Duodenal mucosa (tissue), 2 donors: ENCODE results near the gene RBM5.

Experiments used
- H3K27ac ChIP-seq: one replicate; pipeline ENCODE4 v1.7.0; 2013; ENCODE audit warnings: low read depth, low read length
- H3K27me3 ChIP-seq, 2 donors: one replicate each; pipeline ENCODE4 v1.7.0; 2013; ENCODE audit warnings: low read length in 2 of 2, control low read depth in 1 of 2; ENCODE audit not compliant: insufficient read depth in 2 of 2, control insufficient read depth in 1 of 2
- H3K36me3 ChIP-seq, 2 donors: one replicate each; pipeline ENCODE4 v1.7.0; 2013; ENCODE audit warnings: low read length in 2 of 2, control low read depth in 1 of 2; ENCODE audit not compliant: insufficient read depth in 2 of 2, control insufficient read depth in 1 of 2
- H3K4me1 ChIP-seq, 2 donors: one replicate each; pipeline ENCODE4 v1.7.0; 2013; ENCODE audit warnings: low read length in 2 of 2, control low read depth in 1 of 2; ENCODE audit not compliant: insufficient read depth in 2 of 2, control insufficient read depth in 1 of 2
- H3K4me3 ChIP-seq, 2 donors: one replicate each; pipeline ENCODE4 v1.7.0; 2013; ENCODE audit warnings: low read length in 2 of 2, low read depth in 1 of 2
- H3K9ac ChIP-seq, 2 donors: one replicate each; pipeline ENCODE4 v1.7.0; 2013; ENCODE audit warnings: low read length in 2 of 2, low read depth in 1 of 2
- H3K9me3 ChIP-seq, 2 donors: one replicate each; pipeline ENCODE4 v1.7.0; 2013; ENCODE audit warnings: low read length in 2 of 2, control low read depth in 1 of 2; ENCODE audit not compliant: control insufficient read depth in 1 of 2

The RBM5 gene

DNA sequence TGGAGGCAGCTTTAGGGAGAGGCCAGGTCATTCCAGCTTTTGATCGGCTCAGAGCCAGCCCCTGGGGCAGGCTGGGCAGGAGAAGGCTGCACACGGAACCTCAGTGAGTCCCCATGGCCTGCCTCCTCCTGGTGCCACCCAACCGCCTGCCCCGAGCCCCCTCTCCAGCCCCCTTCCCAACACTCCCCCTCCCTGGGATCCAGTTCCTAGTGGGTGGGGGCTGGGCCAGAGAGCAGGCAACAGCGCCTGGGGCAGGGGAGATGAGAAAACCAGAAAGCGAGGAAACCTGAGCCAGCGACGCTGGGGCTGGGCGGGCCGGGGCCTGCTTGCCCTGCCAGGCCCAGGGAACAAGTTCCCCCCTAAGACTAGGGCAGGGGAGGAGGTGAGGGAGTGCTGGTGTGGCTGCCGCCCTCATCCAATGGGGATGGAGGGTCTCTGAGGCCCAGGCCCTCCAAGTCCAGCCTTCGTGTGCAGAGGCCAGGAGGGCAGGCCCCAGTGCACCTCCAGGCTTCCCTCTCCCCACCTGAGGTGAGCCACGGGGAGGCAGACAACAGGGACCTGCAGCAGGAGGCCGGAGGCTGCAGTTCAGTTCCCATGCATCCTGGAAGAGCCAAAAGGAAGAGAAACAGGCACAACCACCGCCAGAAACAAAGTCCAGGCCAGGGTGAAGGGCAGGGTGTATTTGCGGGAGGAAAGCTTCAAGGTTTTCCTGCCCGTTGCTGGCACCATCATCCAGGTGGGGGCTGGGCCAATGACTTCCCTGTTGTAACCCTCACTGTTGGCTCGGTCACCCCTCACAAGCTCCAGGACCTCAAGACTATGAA, 62.4 kb downstream of the RBM5 start:
- H3K9ac ChIP-seq, result no peak overlapping the region
- no peak overlapping the region for H3K4me3 ChIP-seq
- H3K4me1 ChIP-seq, result peaks cover 36 to 37% of the 10 kb centered on the region in 2 donors
- no peaks in the 10 kb centered on the region for H3K27me3 ChIP-seq
- H3K9me3 ChIP-seq, result no peaks in the 10 kb centered on the region
- no peak overlapping the region for H3K27ac ChIP-seq
- no peaks in the 10 kb centered on the region for H3K36me3 ChIP-seq

DNA sequence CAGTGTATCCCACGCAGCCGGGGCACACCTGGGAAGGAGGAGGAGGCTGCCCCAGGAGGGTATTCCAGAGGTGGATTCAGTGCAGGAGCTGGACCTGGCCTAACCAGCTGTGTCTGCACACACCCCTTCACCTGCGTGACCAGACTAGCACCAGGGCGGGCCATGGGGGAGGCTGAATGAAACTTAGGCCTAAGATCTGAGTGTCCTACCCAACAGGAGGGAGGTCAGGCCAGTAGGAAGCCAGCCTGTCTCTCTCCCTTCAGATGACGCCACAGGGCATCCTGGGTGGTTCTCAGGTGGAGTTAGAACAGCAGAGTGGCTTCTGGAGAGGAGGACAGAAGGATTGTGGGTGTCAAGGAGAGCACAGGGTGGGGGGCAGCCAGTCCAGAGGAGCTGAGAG, 63.0 kb downstream of the RBM5 start:
- Histone ChIP-seq H3K36me3 (no peaks in the 10 kb centered on the region), H3K4me1 (peaks cover 37 to 42% of the 10 kb centered on the region in 2 donors), H3K27ac (no peak overlapping the region), H3K4me3 (peak overlapping the region in 1 of 2 donors; percentile 5), H3K9ac (no peak overlapping the region), H3K9me3 (no peaks in the 10 kb centered on the region), H3K27me3 (no peaks in the 10 kb centered on the region)

GRCh38 chr3:50153782-50154475, 65.2 kb downstream of the RBM5 start:
- Histone ChIP-seq H3K27me3 (no peaks in the 10 kb centered on the region), H3K9me3 (no peaks in the 10 kb centered on the region), H3K36me3 (no peaks in the 10 kb centered on the region), H3K4me1 (peaks cover 41 to 58% of the 10 kb centered on the region in 2 donors), H3K9ac (peak overlapping the region; percentile 20 to 51), H3K4me3 (peak overlapping the region; percentile 42 to 68), H3K27ac (no peak overlapping the region)

DNA sequence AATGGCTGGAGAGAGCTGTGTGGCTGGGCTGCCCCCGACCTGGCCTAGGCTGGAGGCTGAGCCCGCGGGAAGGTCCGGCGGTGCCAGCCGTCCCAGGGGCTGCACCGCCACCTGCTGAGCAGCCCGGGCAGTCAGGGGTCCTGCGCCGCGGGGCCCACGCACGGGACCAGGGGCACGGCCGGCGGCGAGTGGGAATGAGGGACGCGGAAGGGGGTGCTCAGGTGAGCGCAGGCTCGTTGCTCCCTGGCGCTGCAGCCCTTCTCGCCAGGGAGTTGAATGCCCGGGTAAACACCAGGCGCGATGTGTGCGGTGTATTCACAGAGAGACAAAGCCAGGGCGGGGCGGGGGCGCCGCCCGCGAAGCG, 65.7 kb downstream of the RBM5 start:
- H3K4me1 ChIP-seq, result peaks cover 41 to 58% of the 10 kb centered on the region in 2 donors
- no peaks in the 10 kb centered on the region for H3K9me3 ChIP-seq
- H3K9ac ChIP-seq, result peak overlapping the region; percentile 20 to 51
- H3K27ac ChIP-seq, result no peak overlapping the region
- no peaks in the 10 kb centered on the region for H3K36me3 ChIP-seq
- peak overlapping the region; percentile 42 to 68 for H3K4me3 ChIP-seq
- no peaks in the 10 kb centered on the region for H3K27me3 ChIP-seq

DNA sequence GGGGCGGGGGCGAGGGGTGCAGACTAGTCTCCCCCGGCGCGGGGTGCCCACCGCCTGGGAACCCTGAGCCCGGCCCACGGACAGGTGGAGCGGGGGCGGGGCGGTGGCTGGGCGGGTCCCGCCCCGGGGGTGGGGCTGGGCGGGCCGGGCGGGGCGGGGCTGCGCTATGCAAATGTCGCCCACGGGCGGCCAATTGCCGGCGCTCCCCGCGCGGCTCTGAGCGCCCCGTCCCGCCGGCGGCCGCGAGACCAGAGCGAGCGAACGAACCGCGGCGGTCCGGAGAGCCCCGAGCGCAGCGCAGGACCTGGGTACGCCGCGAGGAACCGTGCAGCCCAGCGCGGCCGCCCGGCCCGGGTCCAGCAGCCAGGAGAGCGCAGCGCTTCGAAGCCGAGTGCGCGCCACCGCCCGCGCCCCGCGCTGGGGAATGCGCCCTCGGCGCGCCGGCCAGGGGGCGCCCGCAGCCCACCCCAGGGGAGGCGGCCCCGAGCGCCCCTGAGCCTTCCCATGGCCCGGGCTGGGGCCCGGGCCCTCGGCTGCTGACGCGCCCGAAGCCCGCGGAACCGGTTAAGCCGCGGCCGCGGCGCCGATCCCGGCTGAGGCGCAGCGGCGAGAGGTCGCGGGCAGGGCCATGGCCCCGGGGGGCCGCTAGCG, 66.2 kb downstream of the RBM5 start, which contains the start of gene SEMA3F:
TSS of gene SEMA3F (plus strand) at position 485 of the 651 bp plus-strand sequence. CDS start 4,299 bp downstream, outside the sequence.
- Histone ChIP-seq H3K36me3 (peaks cover 0 to 2% of the 10 kb centered on the region in 2 donors), H3K27ac (no peak within 1 kb of the TSS), H3K9me3 (no peaks in the 10 kb centered on the region), H3K4me1 (peaks cover 45 to 59% of the 10 kb centered on the region in 2 donors), H3K4me3 (peak within 1 kb of the TSS; percentile 73 to 78), H3K9ac (peak within 1 kb of the TSS; percentile 56 to 75), H3K27me3 (no peaks in the 10 kb centered on the region)

GRCh38 chr3:50155491-50155878, 66.8 kb downstream of the RBM5 start:
- H3K9me3 ChIP-seq, result no peaks in the 10 kb centered on the region
- peak overlapping the region; percentile 56 to 75 for H3K9ac ChIP-seq
- no peaks in the 10 kb centered on the region for H3K27me3 ChIP-seq
- no peak overlapping the region for H3K27ac ChIP-seq
- H3K36me3 ChIP-seq, result peaks cover 0 to 8% of the 10 kb centered on the region in 2 donors
- peaks cover 45 to 59% of the 10 kb centered on the region in 2 donors for H3K4me1 ChIP-seq
- H3K4me3 ChIP-seq, result peak overlapping the region; percentile 73 to 78

DNA sequence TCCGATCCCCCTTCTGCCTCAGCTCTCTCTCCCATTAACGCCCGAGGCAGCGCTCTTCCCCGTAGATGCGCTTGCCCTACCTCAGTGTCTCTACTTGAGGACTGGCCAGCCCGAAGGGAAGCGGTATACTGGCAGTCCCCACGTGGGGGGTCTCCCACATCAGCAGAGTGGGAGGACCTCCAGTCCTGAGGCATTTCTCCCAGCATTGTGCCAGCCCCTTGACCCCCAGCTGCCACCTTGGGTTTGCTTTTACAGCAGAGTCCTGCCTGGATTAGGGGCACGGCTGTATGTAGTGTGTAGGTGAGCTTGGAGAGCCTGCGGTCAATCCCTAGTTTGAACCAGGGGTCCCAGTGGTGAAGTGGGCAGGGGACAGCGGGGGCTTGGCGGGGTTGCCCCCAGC, 67.2 kb downstream of the RBM5 start:
- Histone ChIP-seq H3K9ac (peak overlapping the region; percentile 56 to 75), H3K27ac (no peak overlapping the region), H3K4me3 (peak overlapping the region; percentile 73 to 78), H3K4me1 (peaks cover 45 to 59% of the 10 kb centered on the region in 2 donors), H3K36me3 (peaks cover 0 to 8% of the 10 kb centered on the region in 2 donors), H3K27me3 (no peaks in the 10 kb centered on the region), H3K9me3 (no peaks in the 10 kb centered on the region)

DNA sequence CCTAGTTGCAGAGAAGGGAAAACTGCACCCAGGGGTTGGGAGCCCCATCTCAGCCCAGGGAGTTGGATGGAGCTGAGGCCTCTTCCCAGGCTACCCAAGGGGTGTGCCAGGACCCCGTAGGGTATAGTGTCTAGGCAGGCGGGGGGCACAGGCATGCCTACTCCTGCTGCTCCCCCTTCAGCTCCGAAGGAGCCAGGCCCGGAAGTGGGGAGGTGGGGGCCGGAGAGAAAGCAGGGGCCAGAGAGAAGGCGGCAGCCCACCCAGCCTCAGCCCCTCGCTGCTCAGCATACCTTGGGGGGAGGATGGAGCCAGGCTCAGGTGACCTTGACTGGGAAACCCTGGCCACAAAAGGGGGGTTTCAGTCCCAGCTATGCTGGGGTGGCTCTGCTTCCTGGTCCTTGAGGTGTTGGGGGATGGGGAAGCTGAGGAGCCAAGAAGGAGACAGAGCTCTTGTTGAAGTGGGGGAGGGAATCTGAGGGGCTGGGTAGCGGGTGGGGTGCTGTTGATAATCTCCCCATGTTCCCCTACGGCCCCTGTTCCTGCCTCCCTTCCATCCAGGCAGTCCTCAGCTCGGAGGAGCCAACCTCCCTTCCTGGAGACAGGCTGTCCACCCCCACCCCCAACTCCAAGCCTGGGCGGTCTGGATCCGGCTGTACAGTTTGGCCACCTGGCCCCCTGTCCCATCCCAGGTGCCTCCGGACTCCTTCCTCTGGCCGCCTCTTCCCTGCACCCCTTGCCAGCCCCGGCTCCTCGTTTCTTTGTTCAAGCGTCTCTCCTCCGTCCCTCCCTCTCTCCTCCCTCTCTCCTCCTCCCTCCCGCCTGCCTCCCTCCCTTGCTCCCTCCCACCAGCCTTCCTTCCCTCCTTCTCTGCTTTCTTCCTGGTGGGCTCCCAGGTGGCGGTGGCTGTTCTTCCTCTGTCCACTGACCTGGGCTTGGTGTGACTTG, 68.1 kb downstream of the RBM5 start:
- peaks cover 45 to 59% of the 10 kb centered on the region in 2 donors for H3K4me1 ChIP-seq
- peak overlapping the region; percentile 63 for H3K27ac ChIP-seq

DNA sequence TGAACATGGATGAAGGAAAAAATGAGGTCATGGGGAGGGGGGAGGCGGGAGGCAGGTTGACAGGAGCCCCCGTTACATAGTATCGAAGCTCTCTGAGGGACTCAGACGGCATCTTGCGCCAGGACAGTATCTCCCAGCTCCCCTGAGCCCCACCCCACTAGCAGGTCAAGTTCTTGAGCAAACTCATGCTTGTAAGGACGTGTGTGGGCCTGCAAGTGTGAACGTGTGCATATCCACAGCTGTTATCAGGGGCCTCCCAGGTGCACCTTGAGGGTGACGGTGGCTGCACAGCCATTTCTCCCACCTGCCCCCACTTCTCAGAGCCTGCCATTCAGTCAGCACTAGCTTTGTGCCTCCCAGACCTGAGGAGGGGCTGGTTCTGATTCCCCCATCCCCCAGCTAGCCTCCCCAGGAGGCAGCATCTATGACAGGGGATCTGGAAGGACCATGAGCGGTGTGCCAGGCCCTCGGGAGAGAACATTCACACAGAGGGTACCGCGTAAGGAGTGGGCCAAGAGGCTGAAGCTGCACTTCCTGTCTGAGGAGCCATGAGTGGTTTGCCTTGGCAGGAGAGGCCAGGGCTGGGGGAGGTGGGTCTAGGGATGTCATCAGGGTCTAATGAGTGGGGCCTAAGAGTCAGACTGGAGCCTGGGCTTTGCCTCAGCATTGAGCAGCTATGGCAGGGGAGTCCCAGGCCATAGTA, 69.3 kb downstream of the RBM5 start:
- Histone ChIP-seq H3K36me3 (peaks cover 0 to 8% of the 10 kb centered on the region in 2 donors), H3K9ac (no peak overlapping the region), H3K9me3 (no peaks in the 10 kb centered on the region), H3K4me1 (peaks cover 51 to 66% of the 10 kb centered on the region in 2 donors), H3K4me3 (peak overlapping the region in 1 of 2 donors; percentile 73), H3K27ac (no peak overlapping the region), H3K27me3 (no peaks in the 10 kb centered on the region)

More for the DNA sequence above, 68.1 kb downstream of the RBM5 start:
- H3K9me3 ChIP-seq, result no peaks in the 10 kb centered on the region
- H3K36me3 ChIP-seq, result peaks cover 0 to 8% of the 10 kb centered on the region in 2 donors
- peak overlapping the region; percentile 56 to 75 for H3K9ac ChIP-seq
- no peaks in the 10 kb centered on the region for H3K27me3 ChIP-seq
- H3K4me3 ChIP-seq, result peak overlapping the region; percentile 73 to 78
